ENCODE data around the gene SLC18A2. TPM values are rescaled to one million over a fixed set of nuclear protein-coding genes. Genes with fewer than 3 reads are reported as not detected.

The SLC18A2 gene
- total and polyA plus RNA-seq, 2 of the 8 experiments (the other 6 are each of a cell fraction or from before 2014, with no cell fraction given): 6.5 to 7.0 TPM

DNA sequence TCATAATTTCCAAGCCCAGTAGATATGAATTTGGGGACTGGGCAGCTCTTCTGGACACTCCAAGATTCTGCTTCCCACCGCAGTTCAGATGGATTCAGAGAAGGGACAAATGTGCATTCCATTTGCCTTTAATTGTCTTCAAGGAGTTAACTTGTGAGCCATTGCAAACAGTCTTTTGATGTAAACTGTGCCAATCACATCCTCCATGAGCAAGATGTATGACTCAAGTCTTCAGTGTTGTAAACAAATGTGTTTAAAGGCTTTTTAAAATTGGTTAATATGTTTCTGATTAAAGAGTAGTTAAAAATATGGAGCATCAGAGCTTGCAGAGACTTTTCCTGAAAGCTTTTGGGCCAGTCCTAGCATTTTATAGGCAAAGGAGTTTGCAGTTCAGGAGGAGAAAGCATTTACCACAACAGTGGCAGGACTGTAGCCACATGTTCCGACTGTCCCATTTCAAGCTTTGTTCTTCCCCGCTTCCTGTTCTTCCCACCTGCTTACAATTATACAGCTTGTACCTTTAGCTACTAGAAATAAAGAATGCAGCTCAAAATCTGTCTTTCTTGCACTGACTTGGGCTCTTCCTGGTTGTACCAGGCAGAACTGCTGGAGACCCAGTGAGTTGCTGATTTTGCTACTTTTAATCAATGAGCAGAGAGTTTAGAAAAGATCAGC is 6.2 kb downstream of the SLC18A2 start:
- H2BK120ac ChIP-seq (replicated peaks; ENCODE audit: low read depth, low read length): no peak overlapping the region
- H3K56ac ChIP-seq (replicated peaks; ENCODE audit: insufficient read length, low read depth, low read length): no peak overlapping the region
- no peak overlapping the region for H3K4me2 ChIP-seq (ENCODE audit: insufficient read depth in 1 of 2, low read depth in 2 of 2, low read length in 2 of 2)
- H2BK15ac ChIP-seq (ENCODE audit: low read length): no peak overlapping the region
- no peaks in the 10 kb centered on the region for H3K79me1 ChIP-seq (ENCODE audit: low read depth, low read length)
- H4K8ac ChIP-seq (ENCODE audit: extremely low read depth, insufficient read depth, low read length): no peak overlapping the region
- no peaks in the 10 kb centered on the region for H4K20me1 ChIP-seq (replicated peaks in 1 of 2; ENCODE audit: control insufficient read depth in 1 of 2, insufficient read depth in 2 of 2, low read length in 2 of 2)
- no peak overlapping the region for H2AK5ac ChIP-seq (ENCODE audit: low read depth, low read length)
- WGBS, 2 experiments (ENCODE audit: extremely low coverage in 1 of 2, insufficient coverage in 1 of 2, insufficient read length in 1 of 2, insufficient replicate concordance in 2 of 2, low coverage in 1 of 2, low lambda C conversion rate in 2 of 2, missing lambda C conversion rate in 1 of 2): 79% methylated on average over 3 of the region's 3 CpGs; no CpG with 5 or more reads in 1 of the 2 experiments
- H3K23me2 ChIP-seq (ENCODE audit: low read depth, low read length): no peaks in the 10 kb centered on the region
- no peaks in the 10 kb centered on the region for H3K79me2 ChIP-seq (ENCODE audit: control insufficient read depth in 1 of 2, insufficient read depth in 2 of 2, low read length in 2 of 2)
- H3K18ac ChIP-seq (ENCODE audit: extremely low read depth, low read length): no peak overlapping the region
- no peak overlapping the region for H4K5ac ChIP-seq (ENCODE audit: insufficient read length, low read depth, low read length)
- H2BK20ac ChIP-seq (ENCODE audit: low read length): no peak overlapping the region
- no peak overlapping the region for H3K9ac ChIP-seq (replicated peaks in 1 of 4; ENCODE audit: extremely low read depth in 1 of 4, low read depth in 3 of 4, low read length in 3 of 4)
- H4K91ac ChIP-seq (replicated peaks; ENCODE audit: insufficient read length, low read length): no peak overlapping the region
- peaks cover 0 to 4% (median 1%) of the 10 kb centered on the region in 4 experiments; a peak in 2 of 7 replicates for H3K4me1 ChIP-seq (replicated peaks in 1 of 4; ENCODE audit: control insufficient read depth in 3 of 4, insufficient read depth in 4 of 4, low read length in 3 of 4)
- H2BK5ac ChIP-seq (ENCODE audit: low read depth, low read length): no peak overlapping the region
- H3K23ac ChIP-seq (ENCODE audit: insufficient read length): no peak overlapping the region
- H3K14ac ChIP-seq (ENCODE audit: insufficient read length): no peak overlapping the region
- H3K4me3 ChIP-seq (ENCODE audit: extremely low read depth in 1 of 4, insufficient read depth in 2 of 4, low read depth in 3 of 4, low read length in 4 of 4): no peak overlapping the region
- no peak overlapping the region for H2BK12ac ChIP-seq (ENCODE audit: low read depth, low read length)
- no peak for FAIRE-seq
- no peaks in the 10 kb centered on the region for H3K9me3 ChIP-seq (ENCODE audit: insufficient read depth in 2 of 2, low read depth in 1 of 2, low read length in 1 of 2)
- H3K27me3 ChIP-seq (replicated peaks in 1 of 4; ENCODE audit: control insufficient read depth in 3 of 4, extremely low read depth in 1 of 4, insufficient read depth in 3 of 4, low read length in 3 of 4): peaks cover 2 to 10% (median 7%) of the 10 kb centered on the region in 4 experiments
- no peak overlapping the region for H3K4ac ChIP-seq (replicated peaks; ENCODE audit: insufficient read length, low read depth, low read length)
- no peak for DNase-seq (ENCODE audit: low read depth in 1 of 2, low spot score in 2 of 2)
- no peaks in the 10 kb centered on the region for H3K36me3 ChIP-seq (ENCODE audit: control insufficient read depth in 2 of 4, insufficient read depth in 4 of 4, low read length in 3 of 4)
- ChIA-PET CTCF (ENCODE audit: partially characterized antibody) (interaction anchor here (1.0 to 1.7 kb wide), 5 partner anchors 31 to 203 kb away, joined by 3 to 9 read pairs (median 4); no protein-coding TSS in a partner anchor), POLR2A (ENCODE audit: partially characterized antibody) (no interaction called here)
- no peak overlapping the region for H2AFZ ChIP-seq (ENCODE audit: low read length)
- no peak overlapping the region for H3K27ac ChIP-seq (ENCODE audit: low read depth, low read length)
- TF ChIP-seq SP4 (IDR thresholded peaks at IDR 0.05; ENCODE audit: low read length) (no peak), CBX5 (IDR thresholded peaks at IDR 0.05; ENCODE audit: low read depth, low read length) (no peak), TAF7 (optimal IDR thresholded peaks at IDR 0.05; ENCODE audit: borderline replicate concordance, low read depth, low read length) (no peak), SIRT6 (IDR thresholded peaks at IDR 0.05; ENCODE audit: low read length) (no peak), TAF1 (IDR thresholded peaks at IDR 0.05; ENCODE audit: low read depth, low read length) (no peak), RBBP5 (IDR thresholded peaks at IDR 0.05; ENCODE audit: borderline replicate concordance, low read depth, low read length) (no peak), BCL11A (IDR thresholded peaks at IDR 0.05; ENCODE audit: low read depth in 2 of 2, low read length in 2 of 2) (no peak), RNF2 (IDR thresholded peaks at IDR 0.05; ENCODE audit: borderline replicate concordance, low read depth, low read length, missing control alignments, poor library complexity, severe bottlenecking) (no peak), TEAD4 (IDR thresholded peaks at IDR 0.05; ENCODE audit: low read depth, low read length) (no peak), JUN (IDR thresholded peaks at IDR 0.05; ENCODE audit: low read depth, low read length) (no peak), YY1 (IDR thresholded peaks at IDR 0.05; ENCODE audit: low read depth, low read length) (no peak), SP2 (IDR thresholded peaks at IDR 0.05; ENCODE audit: low read length) (no peak)
